ENCODE measurements around the gene NEURL2. TPM values are rescaled to one million over a fixed set of nuclear protein-coding genes. Genes with fewer than 3 reads are reported as not detected.

NEURL2 gene
- polyA plus RNA-seq, 1 donor = 20.1 TPM

DNA sequence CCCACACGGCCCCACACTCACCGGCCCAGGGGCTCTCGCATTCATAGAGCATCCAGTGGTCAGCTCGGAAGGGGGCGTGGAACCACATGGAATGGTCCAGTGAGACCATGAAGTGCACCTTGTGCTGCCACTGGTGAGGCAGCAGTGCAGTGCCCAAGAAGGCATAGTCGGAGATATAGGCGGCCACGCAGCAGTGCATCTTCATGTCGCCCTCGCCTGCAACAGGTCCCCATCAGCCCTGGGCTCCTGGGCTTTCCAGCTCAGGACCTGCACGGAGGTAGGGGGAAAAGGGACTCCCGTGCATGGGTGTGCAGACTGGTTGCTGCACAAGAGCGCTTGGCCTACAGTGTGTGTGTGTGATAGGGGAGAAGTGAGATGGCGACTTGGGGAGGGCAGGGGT lies 47.5 kb downstream of the NEURL2 start:
- DNase-seq (ENCODE audit: low read depth) = no peak

DNA sequence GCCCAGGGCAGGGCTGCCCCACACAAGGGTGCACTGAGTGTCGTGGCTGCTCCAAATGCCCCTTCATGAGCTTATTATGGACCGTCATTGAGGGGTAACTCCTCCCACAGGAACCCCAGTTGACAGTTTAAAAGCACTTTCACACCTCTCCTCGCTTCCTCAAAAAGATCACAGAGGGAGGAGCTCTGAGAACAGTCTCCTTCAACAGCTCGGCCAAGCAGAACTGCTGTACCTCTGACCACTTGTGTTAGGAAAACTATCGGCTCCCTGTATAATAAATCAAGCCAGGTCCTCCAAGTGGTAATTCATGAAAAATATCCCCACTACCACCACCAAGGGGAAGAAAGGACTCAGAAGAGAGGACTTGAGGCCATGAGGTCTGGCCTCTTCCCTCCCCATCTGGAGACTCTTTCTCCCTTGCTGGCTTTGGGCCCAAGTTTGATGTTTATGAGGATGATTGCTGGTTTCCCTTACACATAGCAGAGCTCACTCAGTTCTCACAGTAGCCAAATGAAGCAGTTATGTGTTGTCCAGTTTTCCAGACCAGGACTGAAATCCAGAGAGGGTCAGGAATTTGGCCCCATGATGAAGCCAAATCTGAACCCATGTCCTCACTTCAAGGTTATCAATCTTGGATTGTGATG lies 48.7 kb downstream of the NEURL2 start:
- no peak for DNase-seq (ENCODE audit: low read depth)

DNA sequence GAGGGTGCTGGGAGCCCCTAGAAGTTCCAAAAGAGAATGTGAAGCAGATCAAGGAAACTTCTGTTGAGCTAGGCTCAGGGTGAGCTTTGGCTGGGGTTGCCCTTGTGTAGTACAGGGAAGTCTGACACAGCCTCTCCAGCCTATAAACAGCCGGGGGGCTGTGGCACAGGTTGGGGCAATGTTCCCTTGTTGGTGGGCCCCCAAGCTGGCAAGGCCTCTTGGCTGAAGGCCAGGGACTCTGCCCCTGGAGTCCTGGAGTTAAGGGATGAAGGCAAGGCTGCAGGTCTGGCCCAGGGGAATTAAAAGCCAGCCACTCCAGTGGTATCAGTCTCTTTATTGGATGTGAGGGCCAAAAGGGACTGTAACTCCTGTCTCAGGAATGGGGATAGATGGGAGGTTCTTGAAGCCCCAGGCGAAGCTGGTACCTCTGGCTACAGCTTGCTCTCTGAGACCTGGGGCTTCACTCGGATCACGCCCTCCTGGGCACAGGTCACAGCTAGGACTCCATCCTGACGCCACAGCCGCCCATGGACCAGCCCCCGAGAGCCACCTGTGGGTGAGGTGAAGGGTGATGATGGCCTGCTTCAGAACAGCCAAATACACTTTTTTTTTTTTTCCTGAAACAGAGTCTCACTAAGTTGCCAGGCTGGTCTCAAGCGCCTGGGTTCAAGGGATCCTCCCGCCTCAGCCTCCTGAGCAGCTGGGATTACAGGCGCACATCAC lies 49.4 kb downstream of the NEURL2 start:
- DNase-seq (ENCODE audit: low read depth) = no peak

DNA sequence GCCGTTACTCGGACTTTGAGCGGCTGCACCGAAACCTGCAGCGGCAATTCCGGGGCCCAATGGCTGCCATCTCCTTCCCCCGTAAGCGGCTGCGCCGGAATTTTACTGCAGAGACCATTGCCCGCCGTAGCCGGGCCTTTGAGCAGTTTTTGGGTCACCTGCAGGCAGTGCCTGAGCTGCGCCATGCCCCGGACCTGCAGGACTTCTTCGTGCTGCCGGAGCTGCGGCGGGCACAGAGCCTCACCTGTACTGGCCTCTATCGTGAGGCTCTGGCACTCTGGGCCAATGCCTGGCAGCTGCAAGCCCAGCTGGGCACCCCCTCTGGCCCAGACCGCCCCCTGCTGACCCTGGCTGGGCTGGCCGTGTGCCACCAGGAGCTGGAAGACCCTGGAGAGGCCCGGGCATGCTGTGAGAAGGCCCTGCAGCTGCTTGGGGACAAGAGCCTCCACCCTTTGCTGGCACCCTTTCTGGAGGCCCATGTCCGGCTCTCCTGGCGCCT lies 50.3 kb downstream of the NEURL2 start:
- DNase-seq (ENCODE audit: low read depth) = no peak

Other genes with a start within 250 kb of the NEURL2 start
- not detected for gene WFDC11, start 221.0 kb downstream of the NEURL2 start, polyA plus RNA-seq (ENCODE audit: insufficient read length)
- not detected for gene WFDC13, start 189.2 kb downstream of the NEURL2 start, polyA plus RNA-seq (ENCODE audit: insufficient read length)
- gene WFDC10B, start 186.2 kb downstream of the NEURL2 start, polyA plus RNA-seq (ENCODE audit: insufficient read length) = not detected
- gene SPINT4, start 168.9 kb downstream of the NEURL2 start, polyA plus RNA-seq (ENCODE audit: insufficient read length) = not detected
- gene WFDC3, start 99.3 kb downstream of the NEURL2 start, polyA plus RNA-seq (ENCODE audit: insufficient read length) = 1.4 TPM
- gene DNTTIP1, start 99.3 kb downstream of the NEURL2 start, polyA plus RNA-seq (ENCODE audit: insufficient read length) = 58.8 TPM
- gene UBE2C, start 78.6 kb downstream of the NEURL2 start, polyA plus RNA-seq (ENCODE audit: insufficient read length) = 27.1 TPM
- gene TNNC2, start 63.9 kb downstream of the NEURL2 start, polyA plus RNA-seq (ENCODE audit: insufficient read length) = 8,101 TPM
- 24.3 TPM for gene SNX21, start 57.4 kb downstream of the NEURL2 start, polyA plus RNA-seq (ENCODE audit: insufficient read length)
- gene ACOT8, start 33.8 kb downstream of the NEURL2 start, polyA plus RNA-seq (ENCODE audit: insufficient read length) = 23.4 TPM
- 3.4 TPM for gene ZSWIM3, start 33.6 kb downstream of the NEURL2 start, polyA plus RNA-seq (ENCODE audit: insufficient read length)
- gene ZSWIM1, start 10.0 kb downstream of the NEURL2 start, polyA plus RNA-seq (ENCODE audit: insufficient read length) = 11.5 TPM
- gene SPATA25, start 3.6 kb downstream of the NEURL2 start, polyA plus RNA-seq (ENCODE audit: insufficient read length) = 10.3 TPM
- gene CTSA, start 127 bp upstream of the NEURL2 start, polyA plus RNA-seq (ENCODE audit: insufficient read length) = 63.9 TPM
- 15.3 TPM for gene PLTP, start 20.9 kb upstream of the NEURL2 start, polyA plus RNA-seq (ENCODE audit: insufficient read length)
- 22.3 TPM for gene PCIF1, start 43.5 kb upstream of the NEURL2 start, polyA plus RNA-seq (ENCODE audit: insufficient read length)
- gene ZNF335, start 81.0 kb upstream of the NEURL2 start, polyA plus RNA-seq (ENCODE audit: insufficient read length) = 11.4 TPM
- 0.44 TPM for gene MMP9, start 117.7 kb upstream of the NEURL2 start, polyA plus RNA-seq (ENCODE audit: insufficient read length)
- 0.52 TPM for gene SLC12A5, start 138.0 kb upstream of the NEURL2 start, polyA plus RNA-seq (ENCODE audit: insufficient read length)
- gene NCOA5, start 198.8 kb upstream of the NEURL2 start, polyA plus RNA-seq (ENCODE audit: insufficient read length) = 29.0 TPM
- 7.4 TPM for gene CD40, start 227.1 kb upstream of the NEURL2 start, polyA plus RNA-seq (ENCODE audit: insufficient read length)

Data from forelimb muscle (tissue), 1 donor.